Omental fat pad (tissue), 4 donors: ENCODE measurements around the gene PGR. TPM values are rescaled to one million over a fixed set of nuclear protein-coding genes. Genes with fewer than 3 reads are reported as not detected.

ENCODE experiments used
- ATAC-seq: fragments of 150-250 bp; one replicate; pipeline ENCODE4 v1.9.1; 2016; ENCODE audit warnings: mild to moderate bottlenecking, moderate library complexity; ENCODE audit not compliant: low FRiP score
- DNase-seq: peaks from one replicate; pipeline ENCODE4 v3.0.0-alpha.2; 2019; ENCODE audit warnings: low spot score
- total RNA-seq, 4 donors: library from RNA; depleted of rRNA; stranded (reverse); fragments of >200 nt; gene quantifications; one replicate each; pipeline ENCODE4 v1.1.0, GENCODE V29; 2016
- TF ChIP-seq, protein P1 (sequence below), 3 donors: fragments of 450-650 bp; IDR thresholded peaks; one replicate each; pipeline ENCODE4 v1.5.1; 2016 to 2017; ENCODE audit warnings: antibody characterized with exemption in 3 of 3, mild to moderate bottlenecking in 3 of 3, moderate library complexity in 2 of 3

PGR gene
- total RNA-seq, 4 donors from 2014 or later = 0.60 to 2.4 (median 1.3) TPM

DNA sequence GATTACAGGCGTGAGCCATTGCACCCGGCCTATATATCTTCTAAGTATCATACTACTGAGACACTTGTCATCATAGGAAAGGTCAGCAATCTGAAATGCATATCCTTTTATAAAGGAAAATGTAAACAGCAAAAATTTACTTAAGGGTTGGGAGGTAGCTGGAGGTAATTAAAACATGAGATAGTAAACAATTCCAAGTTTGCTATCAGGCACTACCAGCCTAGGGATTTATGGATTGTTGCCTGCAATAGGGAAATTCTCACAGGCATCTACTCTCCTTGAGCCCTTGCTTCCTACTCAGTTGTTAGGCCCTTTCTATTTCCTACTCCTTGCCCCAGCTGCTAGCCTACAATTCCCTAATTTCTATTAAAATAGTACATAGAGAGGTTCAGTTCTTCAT lies 16.1 kb downstream of the PGR start:
- ATAC-seq = no peak
- TF ChIP-seq, protein P1, sequence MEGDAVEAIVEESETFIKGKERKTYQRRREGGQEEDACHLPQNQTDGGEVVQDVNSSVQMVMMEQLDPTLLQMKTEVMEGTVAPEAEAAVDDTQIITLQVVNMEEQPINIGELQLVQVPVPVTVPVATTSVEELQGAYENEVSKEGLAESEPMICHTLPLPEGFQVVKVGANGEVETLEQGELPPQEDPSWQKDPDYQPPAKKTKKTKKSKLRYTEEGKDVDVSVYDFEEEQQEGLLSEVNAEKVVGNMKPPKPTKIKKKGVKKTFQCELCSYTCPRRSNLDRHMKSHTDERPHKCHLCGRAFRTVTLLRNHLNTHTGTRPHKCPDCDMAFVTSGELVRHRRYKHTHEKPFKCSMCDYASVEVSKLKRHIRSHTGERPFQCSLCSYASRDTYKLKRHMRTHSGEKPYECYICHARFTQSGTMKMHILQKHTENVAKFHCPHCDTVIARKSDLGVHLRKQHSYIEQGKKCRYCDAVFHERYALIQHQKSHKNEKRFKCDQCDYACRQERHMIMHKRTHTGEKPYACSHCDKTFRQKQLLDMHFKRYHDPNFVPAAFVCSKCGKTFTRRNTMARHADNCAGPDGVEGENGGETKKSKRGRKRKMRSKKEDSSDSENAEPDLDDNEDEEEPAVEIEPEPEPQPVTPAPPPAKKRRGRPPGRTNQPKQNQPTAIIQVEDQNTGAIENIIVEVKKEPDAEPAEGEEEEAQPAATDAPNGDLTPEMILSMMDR (IDR thresholded peaks at IDR 0.05) = no peak

DNA sequence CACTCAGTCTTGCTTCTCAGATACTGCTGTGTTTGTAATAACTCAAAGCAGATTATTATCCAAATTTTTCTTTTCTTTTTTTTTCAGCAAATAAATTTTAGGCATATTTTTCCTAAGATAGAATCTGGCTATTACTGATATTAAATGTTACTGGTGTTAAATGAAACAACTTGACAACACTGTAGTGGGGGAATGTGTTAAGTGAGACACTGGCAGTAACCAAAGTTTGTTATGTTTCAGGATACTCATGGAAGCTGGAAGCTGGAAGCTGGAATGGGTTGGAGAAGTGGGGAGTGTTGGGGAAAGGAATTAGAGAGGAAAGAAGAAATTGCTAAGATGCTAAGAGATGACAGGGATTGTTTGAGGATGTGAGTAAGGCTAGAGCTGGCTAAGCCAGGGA lies 24.9 kb downstream of the PGR start:
- no peak for DNase-seq
- no peak for ATAC-seq
- TF ChIP-seq, protein P1 (IDR thresholded peaks at IDR 0.05) = no peak

More for the DNA sequence above, 16.1 kb downstream of the PGR start:
- no peak for DNase-seq

DNA sequence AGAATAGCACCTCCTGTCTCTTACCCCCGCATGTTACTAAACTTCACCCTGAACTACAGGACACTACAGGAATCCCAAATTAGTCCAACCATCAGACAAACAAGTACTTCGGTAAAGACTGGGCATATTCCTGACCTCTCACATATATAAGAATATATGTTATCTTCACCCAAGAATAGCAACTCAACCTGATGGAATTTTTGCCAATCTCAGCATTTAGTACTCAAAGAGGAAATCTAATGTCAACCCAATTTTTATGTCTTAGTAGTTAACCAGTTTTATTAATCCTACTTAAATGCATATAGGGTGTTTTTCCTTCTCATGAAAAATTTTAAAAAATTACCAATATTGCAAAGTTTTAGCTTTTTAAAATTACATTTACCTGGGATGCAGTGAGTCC lies 26.2 kb downstream of the PGR start:
- ATAC-seq (no peak), DNase-seq (no peak)
- TF ChIP-seq, protein P1 (IDR thresholded peaks at IDR 0.05) = no peak

DNA sequence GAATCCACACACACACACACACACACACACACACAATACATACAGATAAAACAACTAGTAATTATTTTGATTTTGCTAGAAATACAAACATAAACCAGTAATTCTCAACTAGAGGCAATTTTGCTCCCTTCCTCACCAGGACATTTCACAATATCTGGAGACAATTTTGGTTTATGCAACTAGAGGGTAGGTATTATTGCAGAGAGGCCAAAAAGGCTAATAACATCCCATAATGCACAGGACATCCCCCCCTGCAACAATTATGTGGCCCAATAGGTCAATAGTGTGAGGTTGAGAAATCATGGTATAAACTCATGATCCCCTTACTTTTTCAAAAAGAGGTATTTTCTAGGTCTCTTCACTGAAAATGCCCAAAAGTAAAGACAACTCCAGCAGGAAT lies 29.0 kb downstream of the PGR start:
- no peak for DNase-seq
- TF ChIP-seq, protein P1 (IDR thresholded peaks at IDR 0.05) = no peak
- no peak for ATAC-seq

DNA sequence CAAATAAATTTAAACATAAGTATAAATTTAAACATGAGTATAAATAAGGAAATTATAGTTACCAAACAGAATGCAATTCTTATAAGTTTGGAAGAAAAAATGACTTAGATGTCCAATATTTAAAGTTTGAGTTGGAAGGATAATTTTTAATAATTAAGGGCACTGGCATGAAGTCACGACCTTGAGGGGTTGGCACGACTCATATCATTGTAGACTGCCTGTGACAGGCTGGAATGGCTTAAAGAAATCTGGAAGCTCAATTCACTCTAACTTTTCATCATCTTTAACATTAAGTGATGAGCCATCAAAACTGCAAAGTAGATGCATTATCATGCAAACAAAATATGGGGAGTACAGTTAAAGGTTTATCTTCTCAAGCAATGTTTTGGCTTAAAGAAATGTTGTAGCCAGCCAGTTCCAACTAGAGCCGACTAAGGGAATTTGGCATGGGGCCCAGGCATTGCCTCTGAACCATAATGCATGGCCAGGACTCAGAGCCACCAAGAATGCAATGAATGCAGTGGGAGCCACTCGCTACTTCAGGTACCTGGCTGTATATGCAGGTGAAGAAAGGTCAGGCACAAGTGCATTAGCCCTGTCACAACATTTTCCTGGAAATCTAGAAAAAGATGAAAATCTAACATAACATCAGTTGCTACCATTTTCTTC lies 33.4 kb downstream of the PGR start:
- ATAC-seq (no peak), DNase-seq (no peak)
- TF ChIP-seq, protein P1 (IDR thresholded peaks at IDR 0.05) = no peak

DNA sequence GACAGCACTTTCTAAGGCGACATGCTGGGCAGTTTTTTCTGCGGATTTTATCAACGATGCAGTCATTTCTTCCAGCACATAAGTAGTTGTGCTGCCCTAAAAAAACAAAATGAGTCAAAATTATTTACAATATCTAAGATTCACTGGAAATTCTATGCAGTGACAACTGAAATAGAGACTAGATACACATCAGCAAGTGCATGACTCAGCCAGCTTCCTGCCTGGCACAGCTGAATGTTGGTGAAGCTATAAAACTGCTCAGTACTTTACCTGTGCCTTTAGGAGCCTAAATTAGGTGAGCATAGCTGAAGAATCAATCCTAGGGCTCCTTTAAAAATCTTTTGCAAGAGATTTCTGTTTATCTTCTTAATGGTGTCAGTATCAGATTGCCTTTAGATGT lies 37.8 kb downstream of the PGR start:
- TF ChIP-seq, protein P1 (IDR thresholded peaks at IDR 0.05) = no peak
- DNase-seq = no peak
- no peak for ATAC-seq

DNA sequence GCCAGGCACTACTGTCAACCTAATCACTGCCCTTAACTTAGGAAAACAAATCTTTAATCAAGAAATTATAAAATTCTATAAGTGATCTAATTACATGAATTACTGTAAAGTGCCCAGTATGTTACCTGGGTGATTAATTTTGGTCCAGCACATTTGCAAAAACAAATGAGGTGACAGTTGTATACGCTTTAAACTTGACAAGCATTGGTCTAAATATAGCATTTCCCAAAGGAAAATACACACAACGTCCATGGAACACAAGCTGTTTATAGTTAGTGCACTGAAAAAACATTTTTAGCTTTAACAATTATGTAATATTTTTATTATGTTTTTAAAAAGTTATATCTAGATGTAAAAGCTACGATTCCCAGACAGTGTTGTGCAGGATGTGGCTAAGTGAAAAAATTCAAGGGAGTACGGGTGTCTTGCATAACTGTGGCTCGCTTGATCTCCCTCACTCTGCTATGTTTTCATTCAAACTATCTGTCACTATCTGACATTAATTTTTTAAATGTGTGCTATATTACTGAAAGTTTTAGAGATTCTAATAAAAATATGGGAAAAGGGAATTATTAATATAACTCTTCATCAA lies 38.8 kb downstream of the PGR start:
- TF ChIP-seq, protein P1 (IDR thresholded peaks at IDR 0.05) = no peak
- ATAC-seq (no peak), DNase-seq (no peak)
